Measurements from ENCODE around the gene MRS2.
"Not testable (repeated sequence)": the region's sequence is repeated elsewhere in the genome, so short reads cannot be mapped to it uniquely, and the experiment has no call there.

MRS2 gene

DNA sequence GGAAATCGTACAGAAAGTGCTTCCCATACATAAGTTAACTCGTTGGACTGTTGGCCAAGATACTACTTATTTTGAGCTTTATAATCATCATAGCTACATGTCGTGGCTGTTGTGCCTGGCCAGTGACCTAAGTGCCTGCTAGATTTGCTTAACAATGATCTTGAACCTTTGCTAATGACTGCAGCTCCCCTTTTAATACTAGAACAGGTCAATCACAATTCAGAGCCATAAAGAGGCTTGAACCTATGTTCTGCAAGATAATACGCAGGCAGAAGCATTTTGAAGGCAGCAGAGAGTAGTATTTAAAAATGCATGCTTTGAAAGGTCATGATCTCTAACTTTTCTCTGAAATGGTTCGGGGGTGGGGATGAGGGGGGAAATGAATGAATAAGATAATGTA, 2.5 kb downstream of the MRS2 start:
- H3K36me3 ChIP-seq (ENCODE audit: insufficient read depth), result 0 out of 2 replicates have a peak, but pooled peaks cover 3% of the 10 kb centered on the region
- peaks cover 20% of the 10 kb centered on the region for H3K79me2 ChIP-seq (ENCODE audit: insufficient read depth, low read depth)
- H3K4me2 ChIP-seq, result no peak overlapping the region
- no peaks in the 10 kb centered on the region for H3K27me3 ChIP-seq (ENCODE audit: insufficient read depth, low read depth)
- no peak overlapping the region for H2AFZ ChIP-seq (ENCODE audit: low read depth)
- peaks cover 41% of the 10 kb centered on the region for H3K4me1 ChIP-seq (ENCODE audit: low read depth, poor library complexity, severe bottlenecking)
- TF ChIP-seq, protein P1, sequence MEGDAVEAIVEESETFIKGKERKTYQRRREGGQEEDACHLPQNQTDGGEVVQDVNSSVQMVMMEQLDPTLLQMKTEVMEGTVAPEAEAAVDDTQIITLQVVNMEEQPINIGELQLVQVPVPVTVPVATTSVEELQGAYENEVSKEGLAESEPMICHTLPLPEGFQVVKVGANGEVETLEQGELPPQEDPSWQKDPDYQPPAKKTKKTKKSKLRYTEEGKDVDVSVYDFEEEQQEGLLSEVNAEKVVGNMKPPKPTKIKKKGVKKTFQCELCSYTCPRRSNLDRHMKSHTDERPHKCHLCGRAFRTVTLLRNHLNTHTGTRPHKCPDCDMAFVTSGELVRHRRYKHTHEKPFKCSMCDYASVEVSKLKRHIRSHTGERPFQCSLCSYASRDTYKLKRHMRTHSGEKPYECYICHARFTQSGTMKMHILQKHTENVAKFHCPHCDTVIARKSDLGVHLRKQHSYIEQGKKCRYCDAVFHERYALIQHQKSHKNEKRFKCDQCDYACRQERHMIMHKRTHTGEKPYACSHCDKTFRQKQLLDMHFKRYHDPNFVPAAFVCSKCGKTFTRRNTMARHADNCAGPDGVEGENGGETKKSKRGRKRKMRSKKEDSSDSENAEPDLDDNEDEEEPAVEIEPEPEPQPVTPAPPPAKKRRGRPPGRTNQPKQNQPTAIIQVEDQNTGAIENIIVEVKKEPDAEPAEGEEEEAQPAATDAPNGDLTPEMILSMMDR (conservative IDR thresholded peaks at IDR 0.05; ENCODE audit: low read depth, low read length), result no peak
- H3K27ac ChIP-seq, result no peak overlapping the region
- peaks cover 6% of the 10 kb centered on the region; the same call in 1 of the 2 replicates for H4K20me1 ChIP-seq (ENCODE audit: insufficient read depth)
- no peak overlapping the region for H3K4me3 ChIP-seq (IDR thresholded peaks at IDR 0.05; ENCODE audit: insufficient read depth, low read depth, low read length)
- no peak overlapping the region for H3K9ac ChIP-seq

DNA sequence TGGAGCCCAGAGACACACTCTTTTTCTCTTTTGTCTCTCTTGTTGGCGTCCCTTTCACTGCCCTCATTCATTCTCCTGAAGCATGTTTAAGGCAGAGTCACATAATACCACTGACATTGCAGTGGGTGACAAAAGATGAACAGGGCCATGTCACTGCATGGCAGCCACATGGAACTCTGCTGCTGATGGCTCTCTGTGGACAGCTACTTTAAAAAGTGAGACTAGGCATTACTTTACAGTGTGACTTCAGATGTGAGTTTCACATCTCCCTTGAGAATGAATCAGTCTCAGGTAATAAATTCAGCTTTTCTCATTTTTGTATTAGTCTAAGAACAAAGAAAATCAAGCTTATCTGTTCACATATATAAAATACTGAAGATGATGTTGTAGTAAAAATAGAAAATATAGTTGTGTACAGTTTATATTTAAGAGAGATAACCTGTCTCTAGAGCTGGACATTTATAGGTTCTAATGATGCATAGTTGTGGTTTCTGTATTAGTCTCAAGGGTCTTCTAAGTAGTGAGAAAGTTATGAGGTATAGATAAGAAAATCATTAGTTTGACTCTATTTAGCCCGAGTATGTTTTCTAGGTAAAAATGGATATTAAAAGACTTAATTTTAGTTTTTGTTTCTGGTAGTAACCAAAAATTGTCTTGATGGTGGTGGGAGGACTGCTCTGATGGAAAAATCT, 6.1 kb downstream of the MRS2 start:
- Histone ChIP-seq H3K79me2 (ENCODE audit: insufficient read depth, low read depth) (peaks cover 10% of the 10 kb centered on the region), H3K27ac (no peak overlapping the region; the same call in 1 of the 2 replicates), H3K4me1 (ENCODE audit: low read depth, poor library complexity, severe bottlenecking) (peaks cover 38% of the 10 kb centered on the region), H2AFZ (ENCODE audit: low read depth) (no peak overlapping the region), H3K27me3 (ENCODE audit: insufficient read depth, low read depth) (no peaks in the 10 kb centered on the region), H3K4me3 (IDR thresholded peaks at IDR 0.05; ENCODE audit: insufficient read depth, low read depth, low read length) (no peak overlapping the region), H3K36me3 (ENCODE audit: insufficient read depth) (peaks cover 3% of the 10 kb centered on the region; the same call in 1 of the 2 replicates), H3K9ac (no peak overlapping the region), H4K20me1 (ENCODE audit: insufficient read depth) (peaks cover 6% of the 10 kb centered on the region; the same call in 1 of the 2 replicates), H3K4me2 (no peak overlapping the region)
- TF ChIP-seq, protein P1 (conservative IDR thresholded peaks at IDR 0.05; ENCODE audit: low read depth, low read length), result no peak

DNA sequence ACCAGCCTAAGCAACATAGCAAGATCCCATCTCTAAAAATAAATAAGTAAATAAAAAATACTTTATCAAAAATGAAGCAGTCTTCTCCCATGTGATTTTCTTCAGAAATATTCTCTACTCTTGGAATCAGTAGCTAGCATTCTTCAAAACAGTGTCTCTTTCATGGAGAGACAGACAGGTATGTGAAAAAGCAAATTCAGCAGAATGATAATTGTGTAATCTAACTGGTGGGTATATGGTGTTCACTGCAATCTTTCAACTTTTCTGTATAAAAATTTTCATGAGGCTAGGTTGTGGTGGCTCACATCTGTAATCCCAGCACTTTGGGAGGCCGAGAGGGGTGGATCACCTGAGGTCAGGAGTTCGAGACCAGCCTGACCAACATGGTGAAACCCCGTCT, 7.9 kb downstream of the MRS2 start:
- Histone ChIP-seq H3K4me2 (no peak overlapping the region), H3K27me3 (ENCODE audit: insufficient read depth, low read depth) (no peaks in the 10 kb centered on the region), H3K27ac (no peak overlapping the region), H3K79me2 (ENCODE audit: insufficient read depth, low read depth) (no peaks in the 10 kb centered on the region), H3K36me3 (ENCODE audit: insufficient read depth) (peaks cover 12% of the 10 kb centered on the region; the same call in 1 of the 2 replicates), H3K4me1 (ENCODE audit: low read depth, poor library complexity, severe bottlenecking) (peaks cover 32% of the 10 kb centered on the region), H4K20me1 (ENCODE audit: insufficient read depth) (peaks cover 6% of the 10 kb centered on the region; the same call in 1 of the 2 replicates), H3K9ac (no peak overlapping the region), H3K4me3 (IDR thresholded peaks at IDR 0.05; ENCODE audit: insufficient read depth, low read depth, low read length) (no peak overlapping the region), H2AFZ (ENCODE audit: low read depth) (no peak overlapping the region)
- TF ChIP-seq, protein P1 (conservative IDR thresholded peaks at IDR 0.05; ENCODE audit: low read depth, low read length), result no peak

DNA sequence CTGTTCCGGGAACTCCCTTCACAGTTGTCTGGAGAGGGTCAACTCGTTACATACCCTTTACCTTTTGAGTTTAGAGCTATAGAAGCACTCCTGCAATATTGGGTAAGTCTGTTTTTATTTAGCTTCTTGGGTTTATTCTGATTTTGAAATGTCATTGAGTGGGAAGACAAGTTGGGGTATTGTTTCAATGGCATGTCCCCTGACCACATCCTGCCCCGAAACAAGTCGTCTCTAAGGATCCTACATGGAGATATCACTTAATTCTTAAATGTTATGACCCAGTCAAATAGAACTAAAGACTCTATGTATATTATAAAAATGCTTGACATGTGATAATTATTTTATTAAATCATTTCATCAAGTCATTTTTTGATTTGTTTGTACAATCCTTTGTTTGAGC, 9.6 kb downstream of the MRS2 start:
- Histone ChIP-seq H2AFZ (ENCODE audit: low read depth) (no peak overlapping the region), H3K4me2 (no peak overlapping the region), H3K4me1 (ENCODE audit: low read depth, poor library complexity, severe bottlenecking) (peaks cover 28% of the 10 kb centered on the region), H4K20me1 (ENCODE audit: insufficient read depth) (peaks cover 6% of the 10 kb centered on the region; the same call in 1 of the 2 replicates), H3K9ac (no peak overlapping the region), H3K4me3 (IDR thresholded peaks at IDR 0.05; ENCODE audit: insufficient read depth, low read depth, low read length) (no peak overlapping the region), H3K36me3 (ENCODE audit: insufficient read depth) (peaks cover 13% of the 10 kb centered on the region; the same call in 1 of the 2 replicates), H3K27me3 (ENCODE audit: insufficient read depth, low read depth) (no peaks in the 10 kb centered on the region), H3K27ac (no peak overlapping the region), H3K79me2 (ENCODE audit: insufficient read depth, low read depth) (no peaks in the 10 kb centered on the region)
- TF ChIP-seq, protein P1 (conservative IDR thresholded peaks at IDR 0.05; ENCODE audit: low read depth, low read length), result no peak

DNA sequence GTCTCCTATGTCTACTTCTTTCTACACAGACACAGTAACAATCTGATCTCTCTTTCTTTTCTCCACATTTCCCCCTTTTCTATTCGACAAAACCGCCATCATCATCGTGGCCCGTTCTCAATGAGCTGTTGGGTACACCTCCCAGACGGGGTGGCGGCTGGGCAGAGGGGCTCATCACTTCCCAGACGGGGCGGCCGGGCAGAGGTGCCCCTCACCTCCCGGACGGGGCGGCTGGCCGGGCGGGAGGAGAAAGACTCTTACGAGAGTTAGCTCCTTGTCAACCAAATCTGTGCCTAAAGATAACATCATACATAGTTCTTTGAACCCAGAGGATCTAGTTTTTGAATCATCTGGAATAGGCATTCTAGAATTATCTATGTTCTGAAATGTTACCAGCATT, 11.8 kb downstream of the MRS2 start:
- not testable (repeated sequence) for H3K4me1 ChIP-seq (ENCODE audit: low read depth, poor library complexity, severe bottlenecking); H3K4me2 ChIP-seq; H3K79me2 ChIP-seq (ENCODE audit: insufficient read depth, low read depth); H3K4me3 ChIP-seq (IDR thresholded peaks at IDR 0.05; ENCODE audit: insufficient read depth, low read depth, low read length); H2AFZ ChIP-seq (ENCODE audit: low read depth); H3K9ac ChIP-seq; H3K27ac ChIP-seq; H4K20me1 ChIP-seq (ENCODE audit: insufficient read depth); H3K27me3 ChIP-seq (ENCODE audit: insufficient read depth, low read depth); H3K36me3 ChIP-seq (ENCODE audit: insufficient read depth)

Data from KMS-11 (cell line).